RPMI8226 (cell line): ENCODE results near the gene SLC27A5.
"Not testable (repeated sequence)": the region's sequence is repeated elsewhere in the genome, so short reads cannot be mapped to it uniquely, and the experiment has no call there.

Experiments used
- DNase-seq: peaks from one replicate; pipeline ENCODE4 v3.0.0-alpha.2; 2015

Gene SLC27A5

DNA sequence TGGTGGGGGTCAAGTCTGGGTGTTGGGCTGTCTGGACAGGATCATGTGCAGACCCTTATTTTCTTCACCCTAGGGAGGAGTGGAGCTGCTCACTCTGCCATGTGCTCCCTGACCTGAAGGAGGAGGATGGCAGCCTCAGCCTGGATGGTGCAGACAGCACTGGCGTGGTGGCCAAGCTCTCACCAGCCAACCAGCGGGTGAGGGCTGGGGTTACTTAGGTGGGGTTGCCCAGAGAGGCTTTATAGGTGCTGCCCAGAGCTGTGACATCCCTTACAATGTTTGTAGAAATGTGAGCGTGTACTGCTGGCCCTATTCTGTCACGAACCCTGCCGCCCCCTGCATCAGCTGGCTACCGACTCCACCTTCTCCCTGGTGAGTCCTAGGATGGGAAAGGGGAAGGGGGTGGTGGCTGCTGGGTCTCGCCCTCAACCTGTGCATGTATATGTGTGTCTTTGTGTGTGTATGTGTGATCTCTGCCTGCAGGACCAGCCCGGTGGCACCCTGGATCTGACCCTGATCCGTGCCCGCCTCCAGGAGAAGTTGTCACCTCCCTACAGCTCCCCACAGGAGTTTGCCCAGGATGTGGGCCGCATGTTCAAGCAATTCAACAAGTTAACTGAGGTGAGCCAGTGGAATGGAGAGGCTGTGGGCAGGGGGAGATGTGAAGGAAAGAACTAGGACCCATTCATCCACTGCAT, 38.0 kb upstream of the SLC27A5 start:
- no peak for DNase-seq

- DNase-seq, result no peak
Observed at GRCh38 chr19:58548859-58549663, 37.3 kb upstream of the SLC27A5 start.

DNA sequence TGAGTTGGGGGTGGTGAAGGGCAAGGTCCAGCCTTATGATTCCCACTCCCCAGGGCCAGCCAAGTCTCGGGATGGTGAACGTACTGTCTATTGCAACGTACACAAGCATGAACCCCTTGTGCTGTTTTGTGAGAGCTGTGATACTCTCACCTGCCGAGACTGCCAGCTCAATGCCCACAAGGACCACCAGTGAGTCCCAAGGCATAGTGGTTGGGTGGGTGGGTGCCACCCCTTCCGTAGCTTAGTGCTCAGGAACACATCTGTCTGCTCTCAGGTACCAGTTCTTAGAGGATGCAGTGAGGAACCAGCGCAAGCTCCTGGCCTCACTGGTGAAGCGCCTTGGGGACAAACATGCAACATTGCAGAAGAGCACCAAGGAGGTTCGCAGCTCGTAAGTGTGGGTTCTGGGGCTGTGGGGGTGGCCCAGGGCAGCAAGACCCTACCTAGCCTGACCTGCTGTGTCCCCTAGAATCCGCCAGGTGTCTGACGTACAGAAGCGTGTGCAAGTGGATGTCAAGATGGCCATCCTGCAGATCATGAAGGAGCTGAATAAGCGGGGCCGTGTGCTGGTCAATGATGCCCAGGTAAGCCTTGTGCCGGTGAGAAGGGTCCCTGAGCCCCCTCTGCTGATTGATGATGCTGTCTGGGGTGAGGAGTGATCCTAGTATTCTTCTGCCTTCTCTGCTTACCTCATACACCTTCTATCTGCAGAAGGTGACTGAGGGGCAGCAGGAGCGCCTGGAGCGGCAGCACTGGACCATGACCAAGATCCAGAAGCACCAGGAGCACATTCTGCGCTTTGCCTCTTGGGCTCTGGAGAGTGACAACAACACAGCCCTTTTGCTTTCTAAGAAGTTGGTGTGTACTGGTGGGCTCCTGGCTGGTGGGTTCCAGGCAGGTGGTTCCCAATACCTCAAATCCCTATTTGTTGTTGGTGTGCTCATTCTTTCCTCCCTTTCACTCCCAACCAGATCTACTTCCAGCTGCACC, 35.8 kb upstream of the SLC27A5 start:
- DNase-seq, result no peak

DNA sequence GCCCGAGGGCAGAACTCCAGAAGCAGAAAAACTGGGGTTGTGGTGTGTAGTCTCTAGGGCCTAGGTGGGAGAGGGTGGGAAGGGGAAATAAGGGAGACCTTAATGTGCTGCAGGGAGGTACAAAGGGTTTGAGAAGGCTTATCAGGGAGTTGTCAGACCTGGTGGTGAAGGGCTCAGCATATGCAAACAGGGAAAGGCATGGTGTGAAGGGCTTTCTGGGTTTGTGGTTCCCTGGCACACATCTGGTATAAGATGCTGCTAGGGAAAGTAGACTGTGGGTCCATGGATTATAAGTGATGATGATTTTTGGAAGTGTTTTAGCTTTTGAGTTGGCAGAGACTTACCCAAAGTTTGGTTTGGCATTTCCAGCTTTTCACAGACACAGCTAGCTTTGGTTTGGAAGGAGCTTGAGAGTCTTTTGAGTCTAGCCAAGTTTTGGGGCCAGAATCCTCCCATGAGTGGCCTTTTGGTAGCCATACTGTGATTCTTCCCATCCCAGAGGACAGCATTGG, 34.3 kb upstream of the SLC27A5 start:
- no peak for DNase-seq

DNA sequence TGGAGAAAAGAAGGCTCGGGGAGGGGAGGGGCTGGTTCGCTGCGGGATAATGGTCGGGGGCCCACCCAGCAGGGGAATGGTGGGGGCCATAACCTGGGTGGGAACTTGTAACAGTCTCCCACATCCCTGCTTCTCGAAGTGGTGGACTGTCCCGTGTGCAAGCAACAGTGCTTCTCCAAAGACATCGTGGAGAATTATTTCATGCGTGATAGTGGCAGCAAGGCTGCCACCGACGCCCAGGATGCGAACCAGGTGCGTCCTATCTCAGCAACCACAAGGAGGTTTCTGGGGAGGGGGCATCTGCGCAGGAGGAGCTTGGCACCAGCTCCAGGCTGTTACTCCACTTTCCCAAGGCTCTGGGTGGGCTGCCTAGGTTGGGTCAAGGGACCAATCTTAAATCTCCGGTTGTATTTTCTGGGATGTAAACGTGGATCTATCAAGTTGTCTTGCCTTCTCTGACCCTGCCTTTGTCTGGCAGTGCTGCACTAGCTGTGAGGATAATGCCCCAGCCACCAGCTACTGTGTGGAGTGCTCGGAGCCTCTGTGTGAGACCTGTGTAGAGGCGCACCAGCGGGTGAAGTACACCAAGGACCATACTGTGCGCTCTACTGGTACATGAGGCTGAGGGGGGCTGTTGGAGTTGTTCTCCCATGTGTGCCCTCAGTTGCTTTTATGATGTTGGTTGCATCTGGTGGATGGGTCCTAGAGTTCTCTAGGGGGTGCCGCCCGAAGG, 33.7 kb upstream of the SLC27A5 start:
- no peak for DNase-seq

GRCh38 chr19:58544591-58545285, 32.9 kb upstream of the SLC27A5 start:
- DNase-seq, result peak; percentile 75

- DNase-seq, result peak; percentile 97
Observed at GRCh38 chr19:58543826-58544590, 32.2 kb upstream of the SLC27A5 start, which contains the start of gene TRIM28. Gene TRIM28 (plus strand): TSS chr19:58544064. CDS start chr19:58544758, 694 bp downstream.

DNA sequence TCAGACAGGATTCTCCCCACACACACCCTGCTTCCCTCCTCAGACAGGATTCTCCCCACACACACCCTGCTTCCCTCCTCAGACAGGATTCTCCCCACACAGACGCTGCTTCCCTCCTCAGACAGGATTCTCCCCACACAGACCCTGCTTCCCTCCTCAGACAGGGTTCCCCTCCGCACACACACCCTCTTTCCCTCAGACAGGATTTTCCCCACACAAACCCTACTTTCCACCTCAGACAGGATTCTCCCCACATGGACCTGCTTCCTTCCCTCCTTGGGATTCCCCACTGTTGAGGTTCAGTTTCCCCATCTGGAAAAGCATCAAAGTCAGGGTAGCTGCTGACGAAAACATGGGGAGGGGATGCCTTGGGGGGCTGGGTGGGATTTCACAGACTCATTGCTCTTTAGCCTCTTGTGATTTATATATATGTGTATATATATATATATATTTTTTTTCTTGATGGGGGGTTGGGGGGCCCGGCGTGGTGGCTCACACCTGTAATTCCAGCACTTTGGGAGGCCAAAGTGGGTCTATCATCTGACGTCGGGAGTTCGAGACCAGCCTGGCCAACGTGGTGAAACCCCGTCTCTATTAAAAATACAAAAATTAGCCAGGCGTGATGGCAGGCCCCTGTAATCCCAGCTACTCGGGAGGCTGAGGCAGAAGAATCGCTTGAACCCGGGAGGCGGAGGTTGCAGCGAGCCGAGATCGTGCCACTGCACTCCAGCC, 31.0 kb upstream of the SLC27A5 start:
- DNase-seq, result not testable (repeated sequence)

DNA sequence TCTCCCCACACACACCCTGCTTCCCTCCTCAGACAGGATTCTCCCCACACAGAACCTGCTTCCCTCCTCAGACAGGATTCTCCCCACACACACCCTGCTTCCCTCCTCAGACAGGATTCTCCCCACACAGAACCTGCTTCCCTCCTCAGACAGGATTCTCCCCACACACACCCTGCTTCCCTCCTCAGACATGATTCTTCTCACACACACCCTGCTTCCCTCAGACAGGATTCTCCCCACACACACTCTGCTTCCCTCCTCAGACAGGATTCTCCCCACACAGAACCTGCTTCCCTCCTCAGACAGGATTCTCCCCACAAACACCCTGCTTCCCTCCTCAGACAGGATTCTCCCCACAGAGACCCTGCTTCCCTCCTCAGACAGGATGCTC, 27.4 kb upstream of the SLC27A5 start:
- not testable (repeated sequence) for DNase-seq

GRCh38 chr19:58538257-58539168, 26.7 kb upstream of the SLC27A5 start:
- DNase-seq, result peak; percentile 51

DNA sequence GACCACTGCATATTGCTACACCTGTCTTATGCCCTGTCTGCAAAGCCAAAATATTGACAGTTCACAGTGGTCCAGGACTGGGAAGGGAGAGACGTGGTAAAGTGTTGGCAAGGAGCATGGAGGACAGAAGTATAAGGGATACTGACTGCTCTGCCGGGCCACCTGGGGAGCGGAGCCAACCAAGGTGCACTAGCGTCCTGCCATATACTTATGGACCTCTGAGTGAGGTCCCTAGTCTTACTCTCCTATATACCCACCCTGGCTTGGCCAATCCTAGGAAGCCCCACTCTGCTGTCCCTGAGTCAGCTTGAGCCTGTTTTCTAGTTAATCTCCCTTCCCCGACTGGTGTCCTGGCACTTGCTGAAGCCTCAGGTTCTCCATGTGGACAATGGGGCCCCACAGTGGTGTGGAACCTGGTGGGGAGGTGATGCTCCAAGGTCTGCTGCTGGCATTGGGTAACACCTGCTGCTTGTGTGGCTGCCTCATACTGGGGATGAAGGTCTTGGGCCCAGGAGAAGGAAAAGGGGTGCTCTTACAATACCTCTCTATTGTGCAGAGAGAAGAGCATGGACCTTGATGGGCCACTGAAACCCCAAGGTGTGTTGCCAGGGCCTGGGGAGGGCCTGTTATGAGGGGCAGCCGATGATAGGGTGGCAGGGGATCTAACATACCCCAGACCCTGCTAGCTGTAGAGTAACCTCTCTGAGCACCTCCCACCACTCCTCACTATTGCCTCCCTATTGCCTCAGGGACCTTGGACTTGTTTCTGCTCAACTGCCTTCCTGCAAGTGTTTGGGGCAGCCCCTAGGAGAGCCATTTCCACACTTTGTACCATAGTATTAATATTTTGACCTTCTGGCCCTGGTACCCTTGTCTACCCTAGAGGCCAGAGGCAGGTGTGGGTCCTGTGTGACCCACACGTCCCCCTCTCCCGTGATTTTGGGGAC, 25.3 kb upstream of the SLC27A5 start:
- no peak for DNase-seq

- DNase-seq, result no peak
Observed at GRCh38 chr19:58535857-58536256, 24.1 kb upstream of the SLC27A5 start.

DNA sequence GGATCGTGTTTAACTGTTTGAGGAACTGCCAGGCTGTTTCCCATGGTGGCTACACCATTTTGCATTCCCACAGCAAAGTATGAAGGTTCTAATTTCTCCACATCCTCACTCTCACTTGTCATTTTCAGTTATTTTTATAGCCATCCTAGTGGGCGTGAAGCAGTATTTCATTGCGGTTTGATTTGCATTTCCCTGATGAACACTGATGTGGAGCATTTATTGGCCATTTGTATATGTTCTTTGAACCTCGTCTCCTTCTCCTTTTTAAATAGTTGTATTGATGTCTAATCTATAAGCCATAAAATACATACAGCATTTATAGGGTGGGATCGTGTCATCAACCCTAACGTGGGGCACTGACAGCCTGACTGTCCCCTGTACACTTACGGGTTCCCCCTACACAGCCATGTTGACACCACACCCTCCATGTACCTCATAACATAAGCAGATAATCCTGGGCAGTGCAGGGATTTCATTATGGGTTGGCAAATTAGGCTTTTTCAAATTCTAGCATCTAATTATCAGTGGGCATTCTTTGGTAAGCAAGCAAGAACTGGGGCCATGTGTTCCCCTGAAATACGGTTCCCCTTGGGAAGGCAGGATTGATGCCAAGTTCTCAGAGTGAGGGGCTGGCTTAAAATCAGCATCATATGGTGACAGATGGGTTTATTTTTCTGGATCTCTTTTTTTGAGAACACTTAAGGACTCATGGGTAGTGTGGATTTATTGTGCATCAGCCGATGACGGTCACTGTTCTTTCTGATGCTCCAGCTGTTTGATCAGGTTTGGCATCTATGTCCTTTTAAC, 19.4 kb upstream of the SLC27A5 start:
- no peak for DNase-seq

GRCh38 chr19:58529405-58529804, 17.6 kb upstream of the SLC27A5 start:
- no peak for DNase-seq

- no peak for DNase-seq
Observed at GRCh38 chr19:58522709-58523108, 10.9 kb upstream of the SLC27A5 start.

DNA sequence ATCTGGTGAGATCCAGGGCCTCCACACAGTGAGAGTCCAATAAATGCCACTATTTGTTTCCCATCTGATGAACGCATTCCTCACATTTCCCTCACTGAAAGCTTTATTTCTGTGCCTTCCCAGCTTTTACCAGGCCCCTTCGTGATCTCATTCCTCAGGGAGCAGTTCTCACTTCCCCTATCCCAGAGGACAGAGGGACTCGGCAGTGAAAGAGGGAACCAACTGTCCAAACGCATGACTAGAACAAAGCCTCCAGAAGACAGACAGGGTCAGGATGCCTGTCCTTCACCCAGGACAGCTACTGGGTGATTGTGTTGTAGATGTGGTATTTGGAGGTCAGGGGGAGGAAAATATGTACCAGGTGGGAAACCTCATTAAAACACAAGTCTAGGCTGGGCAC, 9.9 kb upstream of the SLC27A5 start:
- DNase-seq, result no peak

GRCh38 chr19:58520257-58520599, 8.4 kb upstream of the SLC27A5 start:
- no peak for DNase-seq
